GM12874 (cell line): Measurements from ENCODE around the gene GLIPR2.

Experiments
- CTCF ChIP-seq: IDR thresholded peaks from 2 replicates; pipeline ENCODE4 v1.5.1; 2011; ENCODE audit warnings: low read depth, mild to moderate bottlenecking, control low read depth, low read length, moderate library complexity; ENCODE audit not compliant: insufficient read depth

GLIPR2 gene

GRCh38 chr9:36170531-36170930, 34.0 kb downstream of the GLIPR2 start:
- TF ChIP-seq CTCF, result no peak

GRCh38 chr9:36173861-36174260, 37.3 kb downstream of the GLIPR2 start:
- no peak for TF ChIP-seq CTCF

- TF ChIP-seq CTCF, result no peak
Observed at GRCh38 chr9:36174271-36174670, 37.7 kb downstream of the GLIPR2 start.

- no peak for TF ChIP-seq CTCF
Observed at GRCh38 chr9:36174731-36175130, 38.2 kb downstream of the GLIPR2 start.

GRCh38 chr9:36177571-36177970, 41.0 kb downstream of the GLIPR2 start:
- TF ChIP-seq CTCF, result no peak

GRCh38 chr9:36187414-36187813, 50.9 kb downstream of the GLIPR2 start:
- no peak for TF ChIP-seq CTCF

- TF ChIP-seq CTCF, result no peak
Observed at GRCh38 chr9:36188212-36188611, 51.7 kb downstream of the GLIPR2 start.

GRCh38 chr9:36189976-36190375, 53.4 kb downstream of the GLIPR2 start:
- no peak for TF ChIP-seq CTCF
